Liver (tissue), 9 donors: Measurements from ENCODE around the gene RARRES2. TPM values are rescaled to one million over a fixed set of nuclear protein-coding genes. Genes with fewer than 3 reads are reported as not detected.

ENCODE experiments used
- DNase-seq: peaks from one replicate; pipeline ENCODE4 v3.0.0-alpha.2; 2017; ENCODE audit warnings: low spot score
- H3K27ac ChIP-seq, 2 donors: one replicate each; pipeline ENCODE4 v1.7.0; 2013; ENCODE audit warnings: inconsistent platforms in 2 of 2, low read length in 2 of 2, control low read depth in 1 of 2, low read depth in 1 of 2, mild to moderate bottlenecking in 1 of 2
- H3K27me3 ChIP-seq, 4 donors: one replicate each; pipeline versions ENCODE4 v1.6.1 to v1.7.0; 2013; ENCODE audit warnings: low read length in 3 of 4, inconsistent platforms in 1 of 4, mild to moderate bottlenecking in 1 of 4, moderate library complexity in 1 of 4; ENCODE audit not compliant: control insufficient read depth in 4 of 4, insufficient read depth in 4 of 4
- H3K36me3 ChIP-seq, 4 donors: one replicate each; pipeline versions ENCODE4 v1.6.1 to v1.7.0; 2013; ENCODE audit warnings: low read length in 3 of 4, mild to moderate bottlenecking in 3 of 4, low read depth in 1 of 4, moderate library complexity in 1 of 4; ENCODE audit not compliant: control insufficient read depth in 4 of 4, insufficient read depth in 3 of 4
- H3K4me1 ChIP-seq, 4 donors: one replicate each; pipeline versions ENCODE4 v1.6.1 to v1.7.0; 2013; ENCODE audit warnings: low read length in 3 of 4, mild to moderate bottlenecking in 3 of 4, moderate library complexity in 1 of 4; ENCODE audit not compliant: control insufficient read depth in 4 of 4, insufficient read depth in 4 of 4
- H3K4me3 ChIP-seq, 3 donors: one replicate each; pipeline versions ENCODE4 v1.6.1 to v1.7.0; 2013; ENCODE audit warnings: low read length in 3 of 3, control low read depth in 1 of 3, low read depth in 1 of 3, mild to moderate bottlenecking in 1 of 3
- H3K9ac ChIP-seq, 2 donors: one replicate each; pipeline ENCODE4 v1.7.0; 2013; ENCODE audit warnings: low read length in 2 of 2, mild to moderate bottlenecking in 2 of 2, moderate library complexity in 2 of 2, control low read depth in 1 of 2, low read depth in 1 of 2
- H3K9me3 ChIP-seq, 4 donors: one replicate each; pipeline versions ENCODE4 v1.6.1 to v1.7.0; 2013; ENCODE audit warnings: low read length in 3 of 4; ENCODE audit not compliant: control insufficient read depth in 4 of 4
- EGR1 ChIP-seq, 2 donors: IDR thresholded peaks; 2 replicates each; pipeline ENCODE4 v1.6.1; 2016 to 2018; ENCODE audit warnings: antibody characterized with exemption in 2 of 2, low read depth in 2 of 2
- FOXA1 ChIP-seq: IDR thresholded peaks from 2 replicates; pipeline ENCODE4 v1.6.1; 2016; ENCODE audit warnings: antibody characterized with exemption
- FOXA2 ChIP-seq: IDR thresholded peaks from 2 replicates; pipeline ENCODE4 v1.6.1; 2016; ENCODE audit warnings: antibody characterized with exemption
- GABPA ChIP-seq, 2 donors: IDR thresholded peaks in 1 of 2; conservative IDR thresholded peaks in 1 of 2; 2 replicates each; pipeline ENCODE4 v1.6.1; 2016; ENCODE audit warnings: antibody characterized with exemption in 2 of 2, mild to moderate bottlenecking in 1 of 2, moderate library complexity in 1 of 2
- HNF4A ChIP-seq, 2 donors: conservative IDR thresholded peaks; 2 replicates each; pipeline ENCODE4 v1.6.1; 2016; ENCODE audit warnings: antibody characterized with exemption in 2 of 2, mild to moderate bottlenecking in 2 of 2
- HNF4G ChIP-seq: IDR thresholded peaks from 2 replicates; pipeline ENCODE4 v1.6.1; 2016; ENCODE audit warnings: antibody characterized with exemption
- JUND ChIP-seq, 2 donors: IDR thresholded peaks; 2 replicates each; pipeline ENCODE4 v1.6.1; 2016; ENCODE audit warnings: antibody characterized with exemption in 2 of 2
- NR2F2 ChIP-seq: IDR thresholded peaks from 2 replicates; pipeline ENCODE4 v1.6.1; 2016; ENCODE audit warnings: antibody characterized with exemption
- RAD21 ChIP-seq, 2 donors: IDR thresholded peaks; 2 replicates each; pipeline ENCODE4 v1.6.1; 2016; ENCODE audit warnings: antibody characterized with exemption in 2 of 2, mild to moderate bottlenecking in 2 of 2
- RXRA ChIP-seq, 2 donors: IDR thresholded peaks; 2 replicates each; pipeline ENCODE4 v1.6.1; 2017 to 2018; ENCODE audit warnings: antibody characterized with exemption in 2 of 2, mild to moderate bottlenecking in 1 of 2
- SP1 ChIP-seq: IDR thresholded peaks from 2 replicates; pipeline ENCODE4 v1.6.1; 2018; ENCODE audit warnings: antibody characterized with exemption, mild to moderate bottlenecking
- TAF1 ChIP-seq: conservative IDR thresholded peaks from 2 replicates; pipeline ENCODE4 v1.6.1; 2016; ENCODE audit warnings: antibody characterized with exemption, mild to moderate bottlenecking
- YY1 ChIP-seq: IDR thresholded peaks from 2 replicates; pipeline ENCODE4 v1.6.1; 2016; ENCODE audit warnings: antibody characterized with exemption, mild to moderate bottlenecking
- WGBS: extraction: QIAGEN DNeasy Blood & Tissue Kit; methylation state at CpG from one replicate; pipeline ENCODE4 v1.1.7; 2013; 5-methylcytosine and 5-hydroxymethylcytosine counted together
- polyA plus RNA-seq, 2 donors: library from polyadenylated mRNA; stranded (reverse) in 1 of 2; unstranded in 1 of 2; fragments of 200-250 nt in 1 of 2; fragments of >200 nt in 1 of 2; fragmentation: Nextera tagmentation in 1 of 2; extraction: Ambion mirVana in 1 of 2; gene quantifications; one replicate each; pipeline versions ENCODE4 v1.2.1 to v1.2.3, GENCODE V29; 2013 to 2015
- total RNA-seq, 2 donors: library from RNA; depleted of rRNA; stranded (reverse); fragments of >200 nt; gene quantifications; one replicate each; pipeline ENCODE4 v1.2.3, GENCODE V29; 2014
- TF ChIP-seq, protein P1 (sequence below): IDR thresholded peaks from 2 replicates; pipeline ENCODE4 v1.6.1; 2016; ENCODE audit warnings: antibody characterized with exemption
- TF ChIP-seq, protein P2 (sequence below): fragments of 150-350 bp; IDR thresholded peaks from 2 replicates; pipeline ENCODE4 v1.5.1; 2017; ENCODE audit warnings: improper control_type of control experiment, low read depth, low read length; ENCODE audit not compliant: missing input control
- TF ChIP-seq, protein P3 (sequence below): IDR thresholded peaks from 2 replicates; pipeline ENCODE4 v1.6.1; 2016; ENCODE audit warnings: antibody characterized with exemption, mild to moderate bottlenecking
- donor health status: healthy.
- donor health status: healthy.
- donor health status: healthy.
- donor health status: healthy.
- donor health status: healthy.

Gene RARRES2
- total and polyA plus RNA-seq, 4 donors = 149 to 1,915 (median 842) TPM

DNA sequence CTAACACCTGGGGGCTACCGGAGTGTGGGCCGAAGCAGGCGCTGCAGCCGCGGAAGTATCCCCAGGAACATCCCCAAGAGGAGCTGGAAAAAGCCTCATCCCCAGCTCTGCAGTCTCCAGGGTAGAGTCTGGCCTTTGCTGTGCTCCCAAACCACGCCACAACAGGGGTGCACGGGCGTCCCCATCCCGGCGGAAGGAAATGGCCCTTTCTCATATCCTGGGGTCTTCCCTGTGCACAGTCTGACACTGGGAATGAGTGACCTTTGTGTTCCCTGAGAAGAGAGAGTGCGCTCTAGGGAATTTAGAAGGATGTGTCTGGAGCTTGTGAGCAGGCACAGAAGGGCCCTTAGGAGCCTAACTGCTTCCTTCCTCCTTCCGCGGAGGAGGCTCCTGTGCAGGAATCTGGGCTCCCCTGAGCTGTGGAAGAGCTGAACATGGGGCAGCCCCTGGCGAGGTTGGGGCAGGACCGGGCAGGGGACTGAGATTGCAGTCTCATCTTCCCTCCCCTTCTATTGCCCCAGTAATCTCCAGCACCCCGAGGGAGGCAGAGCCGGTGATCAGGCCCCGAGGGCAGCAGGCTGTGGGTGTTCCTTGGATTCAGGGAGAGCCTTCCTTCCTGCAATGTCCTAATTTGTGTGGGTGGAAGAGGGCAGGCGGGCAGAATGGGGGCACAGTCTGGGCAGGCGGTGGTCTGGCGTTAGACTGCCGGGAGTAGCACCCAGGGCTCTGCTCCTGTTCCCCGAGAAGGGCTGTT, 28.5 kb upstream of the RARRES2 start:
- H3K27ac ChIP-seq = peak overlapping the region; percentile 98 to 99
- H3K27me3 ChIP-seq = no peaks in the 10 kb centered on the region
- 20% methylated on average over 23 of the region's 23 CpGs for WGBS
- H3K36me3 ChIP-seq = peaks cover 6 to 21% (median 17%) of the 10 kb centered on the region in 4 donors
- no peak for DNase-seq
- H3K4me1 ChIP-seq = peaks cover 4 to 49% (median 34%) of the 10 kb centered on the region in 4 donors
- H3K9ac ChIP-seq = peak overlapping the region; percentile 90 to 95
- TF ChIP-seq, protein P1, sequence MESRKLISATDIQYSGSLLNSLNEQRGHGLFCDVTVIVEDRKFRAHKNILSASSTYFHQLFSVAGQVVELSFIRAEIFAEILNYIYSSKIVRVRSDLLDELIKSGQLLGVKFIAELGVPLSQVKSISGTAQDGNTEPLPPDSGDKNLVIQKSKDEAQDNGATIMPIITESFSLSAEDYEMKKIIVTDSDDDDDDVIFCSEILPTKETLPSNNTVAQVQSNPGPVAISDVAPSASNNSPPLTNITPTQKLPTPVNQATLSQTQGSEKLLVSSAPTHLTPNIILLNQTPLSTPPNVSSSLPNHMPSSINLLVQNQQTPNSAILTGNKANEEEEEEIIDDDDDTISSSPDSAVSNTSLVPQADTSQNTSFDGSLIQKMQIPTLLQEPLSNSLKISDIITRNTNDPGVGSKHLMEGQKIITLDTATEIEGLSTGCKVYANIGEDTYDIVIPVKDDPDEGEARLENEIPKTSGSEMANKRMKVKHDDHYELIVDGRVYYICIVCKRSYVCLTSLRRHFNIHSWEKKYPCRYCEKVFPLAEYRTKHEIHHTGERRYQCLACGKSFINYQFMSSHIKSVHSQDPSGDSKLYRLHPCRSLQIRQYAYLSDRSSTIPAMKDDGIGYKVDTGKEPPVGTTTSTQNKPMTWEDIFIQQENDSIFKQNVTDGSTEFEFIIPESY = no peak
- TF ChIP-seq RAD21 (IDR thresholded peaks at IDR 0.05) (no peak), GABPA (IDR thresholded peaks at IDR 0.05 in 1 of 2, conservative IDR thresholded peaks at IDR 0.05 in 1 of 2) (no peak), HNF4A (conservative IDR thresholded peaks at IDR 0.05) (no peak), RXRA (IDR thresholded peaks at IDR 0.05) (no peak), YY1 (no peak), TAF1 (no peak), HNF4G (no peak), SP1 (no peak), EGR1 (IDR thresholded peaks at IDR 0.05; ENCODE audit: low read depth in 2 of 2) (no peak)
- TF ChIP-seq, protein P2, sequence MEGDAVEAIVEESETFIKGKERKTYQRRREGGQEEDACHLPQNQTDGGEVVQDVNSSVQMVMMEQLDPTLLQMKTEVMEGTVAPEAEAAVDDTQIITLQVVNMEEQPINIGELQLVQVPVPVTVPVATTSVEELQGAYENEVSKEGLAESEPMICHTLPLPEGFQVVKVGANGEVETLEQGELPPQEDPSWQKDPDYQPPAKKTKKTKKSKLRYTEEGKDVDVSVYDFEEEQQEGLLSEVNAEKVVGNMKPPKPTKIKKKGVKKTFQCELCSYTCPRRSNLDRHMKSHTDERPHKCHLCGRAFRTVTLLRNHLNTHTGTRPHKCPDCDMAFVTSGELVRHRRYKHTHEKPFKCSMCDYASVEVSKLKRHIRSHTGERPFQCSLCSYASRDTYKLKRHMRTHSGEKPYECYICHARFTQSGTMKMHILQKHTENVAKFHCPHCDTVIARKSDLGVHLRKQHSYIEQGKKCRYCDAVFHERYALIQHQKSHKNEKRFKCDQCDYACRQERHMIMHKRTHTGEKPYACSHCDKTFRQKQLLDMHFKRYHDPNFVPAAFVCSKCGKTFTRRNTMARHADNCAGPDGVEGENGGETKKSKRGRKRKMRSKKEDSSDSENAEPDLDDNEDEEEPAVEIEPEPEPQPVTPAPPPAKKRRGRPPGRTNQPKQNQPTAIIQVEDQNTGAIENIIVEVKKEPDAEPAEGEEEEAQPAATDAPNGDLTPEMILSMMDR = no peak
- H3K4me3 ChIP-seq = peak overlapping the region; percentile 76 to 97 (median 82)
- H3K9me3 ChIP-seq = no peaks in the 10 kb centered on the region

DNA sequence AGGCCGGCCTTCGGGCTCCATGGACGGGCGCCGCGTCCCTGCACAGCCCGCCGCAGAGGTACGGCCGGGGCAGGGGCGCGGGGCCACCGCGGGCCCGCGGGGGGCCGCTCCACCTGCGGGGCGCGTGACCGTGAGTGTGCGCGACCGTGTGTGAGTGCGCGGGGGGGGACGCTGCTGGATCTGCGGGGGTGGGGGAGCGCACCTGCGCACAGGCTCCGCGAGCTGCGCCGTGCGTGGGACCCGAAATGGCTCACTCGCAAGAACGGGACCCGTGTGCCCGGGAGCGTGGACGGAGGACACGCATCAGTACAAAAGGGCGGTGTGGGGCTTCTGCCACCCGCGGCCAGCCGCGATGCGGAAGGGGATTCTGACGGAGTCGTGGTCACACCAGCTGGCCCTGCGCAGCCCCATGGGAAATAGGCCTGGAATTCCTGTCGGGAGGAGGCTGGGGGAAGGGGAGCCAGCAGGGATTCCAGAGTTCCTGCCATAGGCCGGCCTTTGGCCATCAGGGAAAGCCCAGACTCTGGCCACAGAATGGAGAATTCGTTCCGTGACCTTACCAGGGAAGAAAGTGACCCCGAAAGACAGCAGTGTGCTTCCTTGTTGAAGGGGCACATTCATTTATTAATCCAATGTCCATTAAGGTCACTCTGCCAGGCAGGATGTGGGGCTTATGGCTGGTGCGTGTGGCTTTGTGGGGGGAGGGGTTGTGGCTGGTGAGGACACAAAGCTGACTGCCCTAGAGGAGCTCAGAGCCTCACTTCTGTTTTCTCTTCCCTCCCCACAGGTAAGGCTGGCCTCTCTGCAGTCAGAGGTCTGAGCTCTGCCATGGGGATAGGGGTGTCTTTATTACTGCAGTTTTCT, 27.7 kb upstream of the RARRES2 start:
- peak overlapping the region; percentile 76 to 97 (median 82) for H3K4me3 ChIP-seq
- peaks cover 6 to 17% (median 15%) of the 10 kb centered on the region in 4 donors for H3K36me3 ChIP-seq
- peak; percentile 62 for DNase-seq
- 1% methylated on average over 58 of the region's 58 CpGs for WGBS
- H3K9ac ChIP-seq = peak overlapping the region; percentile 90 to 95
- H3K9me3 ChIP-seq = no peaks in the 10 kb centered on the region
- H3K27ac ChIP-seq = peak overlapping the region; percentile 98 to 99
- peaks cover 4 to 47% (median 32%) of the 10 kb centered on the region in 4 donors for H3K4me1 ChIP-seq
- H3K27me3 ChIP-seq = no peaks in the 10 kb centered on the region
- TF ChIP-seq RAD21 (IDR thresholded peaks at IDR 0.05) (peak; percentile 8 to 36), FOXA1 (no peak), TAF1 (peak; percentile 29), HNF4A (conservative IDR thresholded peaks at IDR 0.05) (peak; percentile 31 to 33), SP1 (peak; percentile 46), EGR1 (IDR thresholded peaks at IDR 0.05; ENCODE audit: low read depth in 2 of 2) (no peak), HNF4G (no peak), RXRA (IDR thresholded peaks at IDR 0.05) (peak; percentile 41 to 52), FOXA2 (no peak), JUND (IDR thresholded peaks at IDR 0.05) (no peak), NR2F2 (peak; percentile 38), YY1 (peak; percentile 43), GABPA (IDR thresholded peaks at IDR 0.05 in 1 of 2, conservative IDR thresholded peaks at IDR 0.05 in 1 of 2) (no peak)
- TF ChIP-seq, protein P3, sequence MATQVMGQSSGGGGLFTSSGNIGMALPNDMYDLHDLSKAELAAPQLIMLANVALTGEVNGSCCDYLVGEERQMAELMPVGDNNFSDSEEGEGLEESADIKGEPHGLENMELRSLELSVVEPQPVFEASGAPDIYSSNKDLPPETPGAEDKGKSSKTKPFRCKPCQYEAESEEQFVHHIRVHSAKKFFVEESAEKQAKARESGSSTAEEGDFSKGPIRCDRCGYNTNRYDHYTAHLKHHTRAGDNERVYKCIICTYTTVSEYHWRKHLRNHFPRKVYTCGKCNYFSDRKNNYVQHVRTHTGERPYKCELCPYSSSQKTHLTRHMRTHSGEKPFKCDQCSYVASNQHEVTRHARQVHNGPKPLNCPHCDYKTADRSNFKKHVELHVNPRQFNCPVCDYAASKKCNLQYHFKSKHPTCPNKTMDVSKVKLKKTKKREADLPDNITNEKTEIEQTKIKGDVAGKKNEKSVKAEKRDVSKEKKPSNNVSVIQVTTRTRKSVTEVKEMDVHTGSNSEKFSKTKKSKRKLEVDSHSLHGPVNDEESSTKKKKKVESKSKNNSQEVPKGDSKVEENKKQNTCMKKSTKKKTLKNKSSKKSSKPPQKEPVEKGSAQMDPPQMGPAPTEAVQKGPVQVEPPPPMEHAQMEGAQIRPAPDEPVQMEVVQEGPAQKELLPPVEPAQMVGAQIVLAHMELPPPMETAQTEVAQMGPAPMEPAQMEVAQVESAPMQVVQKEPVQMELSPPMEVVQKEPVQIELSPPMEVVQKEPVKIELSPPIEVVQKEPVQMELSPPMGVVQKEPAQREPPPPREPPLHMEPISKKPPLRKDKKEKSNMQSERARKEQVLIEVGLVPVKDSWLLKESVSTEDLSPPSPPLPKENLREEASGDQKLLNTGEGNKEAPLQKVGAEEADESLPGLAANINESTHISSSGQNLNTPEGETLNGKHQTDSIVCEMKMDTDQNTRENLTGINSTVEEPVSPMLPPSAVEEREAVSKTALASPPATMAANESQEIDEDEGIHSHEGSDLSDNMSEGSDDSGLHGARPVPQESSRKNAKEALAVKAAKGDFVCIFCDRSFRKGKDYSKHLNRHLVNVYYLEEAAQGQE = no peak
- TF ChIP-seq, protein P2 = no peak
- TF ChIP-seq, protein P1 = no peak
